Amygdala (tissue), 56 donors: Measurements from ENCODE around the gene WIPF1.

Source experiments
- DNase-seq, 56 donors: peaks; one replicate each; lab custom pipeline; 2025; lab: John Stamatoyannopoulos, UW

The WIPF1 gene

GRCh38 chr2:174577967-174578589, 19.5 kb downstream of the WIPF1 start:
- DNase-seq, result peak in 14 of 56 donors; percentile 6 to 68 (median 32)

GRCh38 chr2:174575124-174575776, 22.4 kb downstream of the WIPF1 start:
- peak in 4 of 56 donors; percentile 9 to 41 (median 20) for DNase-seq

GRCh38 chr2:174574657-174575056, 22.9 kb downstream of the WIPF1 start:
- DNase-seq, result no peak

- peak in 4 of 56 donors; percentile 6 to 30 (median 15) for DNase-seq
Measured at GRCh38 chr2:174573621-174574081, 24.0 kb downstream of the WIPF1 start.

- no peak for DNase-seq
Measured at GRCh38 chr2:174572556-174572955, 25.0 kb downstream of the WIPF1 start.

- DNase-seq, result no peak
Measured at GRCh38 chr2:174571669-174572323, 25.8 kb downstream of the WIPF1 start.

- no peak for DNase-seq
Measured at GRCh38 chr2:174570318-174570958, 27.2 kb downstream of the WIPF1 start.

GRCh38 chr2:174569678-174570077, 27.9 kb downstream of the WIPF1 start:
- DNase-seq, result no peak

- DNase-seq, result no peak
Measured at GRCh38 chr2:174568425-174568824, 29.2 kb downstream of the WIPF1 start.

- peak in 1 of 56 donors; percentile 32 for DNase-seq
Measured at GRCh38 chr2:174566871-174567270, 30.7 kb downstream of the WIPF1 start.

GRCh38 chr2:174563530-174564282, 33.9 kb downstream of the WIPF1 start:
- no peak for DNase-seq

- no peak for DNase-seq
Measured at GRCh38 chr2:174561972-174562370, 35.6 kb downstream of the WIPF1 start.

- DNase-seq, result peak in 52 of 56 donors; percentile 13 to 91 (median 76)
Measured at GRCh38 chr2:174561283-174561971, 36.2 kb downstream of the WIPF1 start.

- DNase-seq, result no peak
Measured at GRCh38 chr2:174560737-174561136, 36.9 kb downstream of the WIPF1 start.

GRCh38 chr2:174555998-174556397, 41.6 kb downstream of the WIPF1 start:
- DNase-seq, result no peak

- DNase-seq, result no peak
Measured at GRCh38 chr2:174554529-174555150, 43.0 kb downstream of the WIPF1 start.

- no peak for DNase-seq
Measured at GRCh38 chr2:174553811-174554493, 43.7 kb downstream of the WIPF1 start.

GRCh38 chr2:174552880-174553279, 44.7 kb downstream of the WIPF1 start:
- DNase-seq, result no peak

- DNase-seq, result no peak
Measured at GRCh38 chr2:174551697-174552096, 45.9 kb downstream of the WIPF1 start.
